Measurements from ENCODE around the gene PHB1. TPM values are rescaled to one million over a fixed set of nuclear protein-coding genes. Genes with fewer than 3 reads are reported as not detected.
"Not testable (repeated sequence)": the region's sequence is repeated elsewhere in the genome, so short reads cannot be mapped to it uniquely, and the experiment has no call there.

Gene PHB1
- total RNA-seq, 1 donor from 2014 or later, result 168 TPM

DNA sequence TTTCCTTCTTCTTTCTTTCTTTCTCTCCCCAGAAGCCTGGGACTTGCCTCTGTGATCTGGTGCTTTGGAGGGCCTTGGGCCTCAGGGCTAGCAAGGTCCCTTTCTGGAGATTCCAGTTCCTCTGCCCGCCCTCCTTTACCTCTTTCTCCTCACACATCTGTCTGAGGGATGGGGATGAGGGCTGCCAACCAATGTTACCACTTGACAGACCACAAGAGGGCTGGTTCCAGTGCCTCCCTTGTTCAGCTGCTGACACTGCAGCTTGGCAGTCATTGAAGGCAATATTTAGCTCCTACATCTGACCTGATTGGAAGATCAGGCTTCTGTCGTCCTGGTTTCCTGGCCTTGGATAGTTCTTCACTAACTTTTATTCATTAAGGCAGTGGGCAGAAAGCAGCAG, 49.0 kb downstream of the PHB1 start:
- H3K27ac Mint-ChIP-seq, result no peak overlapping the region
- TF ChIP-seq, protein P1, sequence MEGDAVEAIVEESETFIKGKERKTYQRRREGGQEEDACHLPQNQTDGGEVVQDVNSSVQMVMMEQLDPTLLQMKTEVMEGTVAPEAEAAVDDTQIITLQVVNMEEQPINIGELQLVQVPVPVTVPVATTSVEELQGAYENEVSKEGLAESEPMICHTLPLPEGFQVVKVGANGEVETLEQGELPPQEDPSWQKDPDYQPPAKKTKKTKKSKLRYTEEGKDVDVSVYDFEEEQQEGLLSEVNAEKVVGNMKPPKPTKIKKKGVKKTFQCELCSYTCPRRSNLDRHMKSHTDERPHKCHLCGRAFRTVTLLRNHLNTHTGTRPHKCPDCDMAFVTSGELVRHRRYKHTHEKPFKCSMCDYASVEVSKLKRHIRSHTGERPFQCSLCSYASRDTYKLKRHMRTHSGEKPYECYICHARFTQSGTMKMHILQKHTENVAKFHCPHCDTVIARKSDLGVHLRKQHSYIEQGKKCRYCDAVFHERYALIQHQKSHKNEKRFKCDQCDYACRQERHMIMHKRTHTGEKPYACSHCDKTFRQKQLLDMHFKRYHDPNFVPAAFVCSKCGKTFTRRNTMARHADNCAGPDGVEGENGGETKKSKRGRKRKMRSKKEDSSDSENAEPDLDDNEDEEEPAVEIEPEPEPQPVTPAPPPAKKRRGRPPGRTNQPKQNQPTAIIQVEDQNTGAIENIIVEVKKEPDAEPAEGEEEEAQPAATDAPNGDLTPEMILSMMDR (IDR thresholded peaks at IDR 0.05; ENCODE audit: unreplicated experiment), result peak; percentile 12
- peaks cover 11% of the 10 kb centered on the region for H3K4me1 Mint-ChIP-seq (ENCODE audit: low read depth)
- H3K36me3 Mint-ChIP-seq (ENCODE audit: insufficient read depth), result no peaks in the 10 kb centered on the region
- no peak overlapping the region for H3K4me3 Mint-ChIP-seq (ENCODE audit: low read depth)
- H3K27me3 Mint-ChIP-seq, result no peaks in the 10 kb centered on the region
- DNase-seq (ENCODE audit: low spot score, unreplicated experiment), result no peak
- no peaks in the 10 kb centered on the region for H3K9me3 Mint-ChIP-seq (ENCODE audit: low read depth)

DNA sequence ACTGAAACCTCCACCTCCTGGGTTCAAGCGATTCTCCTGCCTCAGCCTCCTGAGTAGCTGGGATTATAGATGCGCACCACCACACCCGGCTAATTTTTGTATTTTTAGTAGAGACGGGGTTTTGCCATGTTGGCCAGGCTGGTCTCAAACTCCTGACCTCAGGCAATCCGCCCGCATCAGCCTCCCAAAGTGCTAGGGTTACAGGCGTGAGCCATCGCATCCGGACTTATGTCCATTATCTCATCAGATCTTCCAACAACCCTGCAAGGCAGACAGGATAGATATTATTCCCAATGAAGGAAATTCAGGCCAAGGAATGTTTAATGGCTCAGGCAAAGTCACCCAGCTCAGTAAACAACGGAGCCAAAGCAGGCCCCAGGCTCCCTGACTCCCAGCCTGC, 49.6 kb downstream of the PHB1 start:
- H3K4me3 Mint-ChIP-seq (ENCODE audit: low read depth); H3K36me3 Mint-ChIP-seq (ENCODE audit: insufficient read depth); H3K9me3 Mint-ChIP-seq (ENCODE audit: low read depth); H3K27ac Mint-ChIP-seq; H3K27me3 Mint-ChIP-seq; DNase-seq (ENCODE audit: low spot score, unreplicated experiment): not testable (repeated sequence)
- peaks cover 15% of the 10 kb centered on the region for H3K4me1 Mint-ChIP-seq (ENCODE audit: low read depth)

GRCh38 chr17:49364119-49364518, 50.6 kb downstream of the PHB1 start:
- Mint-ChIP-seq H3K9me3 (ENCODE audit: low read depth) (no peaks in the 10 kb centered on the region), H3K4me1 (ENCODE audit: low read depth) (peaks cover 25% of the 10 kb centered on the region), H3K36me3 (ENCODE audit: insufficient read depth) (no peaks in the 10 kb centered on the region), H3K27me3 (no peaks in the 10 kb centered on the region), H3K4me3 (ENCODE audit: low read depth) (no peak overlapping the region), H3K27ac (no peak overlapping the region)
- TF ChIP-seq, protein P1 (IDR thresholded peaks at IDR 0.05; ENCODE audit: unreplicated experiment), result no peak
- no peak for DNase-seq (ENCODE audit: low spot score, unreplicated experiment)

- no peaks in the 10 kb centered on the region for H3K9me3 Mint-ChIP-seq (ENCODE audit: low read depth)
- peaks cover 32% of the 10 kb centered on the region for H3K4me1 Mint-ChIP-seq (ENCODE audit: low read depth)
- no peaks in the 10 kb centered on the region for H3K27me3 Mint-ChIP-seq
- H3K27ac Mint-ChIP-seq, result no peak overlapping the region
- no peaks in the 10 kb centered on the region for H3K36me3 Mint-ChIP-seq (ENCODE audit: insufficient read depth)
- TF ChIP-seq, protein P1 (IDR thresholded peaks at IDR 0.05; ENCODE audit: unreplicated experiment), result no peak
- no peak for DNase-seq (ENCODE audit: low spot score, unreplicated experiment)
- peak overlapping the region; percentile 79 for H3K4me3 Mint-ChIP-seq (ENCODE audit: low read depth)
Measured at GRCh38 chr17:49363251-49363650, 51.4 kb downstream of the PHB1 start.

- Mint-ChIP-seq H3K27ac (peak overlapping the region; percentile 91), H3K27me3 (no peaks in the 10 kb centered on the region), H3K9me3 (ENCODE audit: low read depth) (no peaks in the 10 kb centered on the region), H3K36me3 (ENCODE audit: insufficient read depth) (no peaks in the 10 kb centered on the region), H3K4me1 (ENCODE audit: low read depth) (peaks cover 35% of the 10 kb centered on the region), H3K4me3 (ENCODE audit: low read depth) (peak overlapping the region; percentile 79)
- no peak for DNase-seq (ENCODE audit: low spot score, unreplicated experiment)
- TF ChIP-seq, protein P1 (IDR thresholded peaks at IDR 0.05; ENCODE audit: unreplicated experiment), result no peak
Measured at GRCh38 chr17:49362723-49363117, 52.0 kb downstream of the PHB1 start.

GRCh38 chr17:49361902-49362722, 52.6 kb downstream of the PHB1 start, which contains the start of gene ZNF652:
Gene ZNF652 (minus strand): TSS chr17:49362250. CDS start chr17:49317725, 44,525 bp downstream.
- Mint-ChIP-seq H3K27me3 (no peaks in the 10 kb centered on the region), H3K9me3 (ENCODE audit: low read depth) (no peaks in the 10 kb centered on the region), H3K27ac (peak within 1 kb of the TSS; percentile 97), H3K36me3 (ENCODE audit: insufficient read depth) (no peaks in the 10 kb centered on the region), H3K4me1 (ENCODE audit: low read depth) (peaks cover 37% of the 10 kb centered on the region), H3K4me3 (ENCODE audit: low read depth) (peak within 1 kb of the TSS; percentile 88)
- TF ChIP-seq, protein P1 (IDR thresholded peaks at IDR 0.05; ENCODE audit: unreplicated experiment), result no peak
- peak; percentile 97 for DNase-seq (ENCODE audit: low spot score, unreplicated experiment)

Measured in progenitor cell of endocrine pancreas (in vitro differentiated cells).